Keratinocyte (primary cell): ENCODE results near the gene PCSK6. TPM values are rescaled to one million over a fixed set of nuclear protein-coding genes. Genes with fewer than 3 reads are reported as not detected.

Source experiments
- DNase-seq: peaks from one replicate; pipeline ENCODE4 v3.0.0-alpha.2; 2011; ENCODE audit warnings: low read depth, missing footprints, low spot score
- FAIRE-seq: peaks from 2 replicates; lab custom pipeline; 2011; peaks lifted over from hg19 to GRCh38; lab: Jason Lieb, UNC
- H2AFZ ChIP-seq: 2 replicates; pipeline ENCODE4 v1.6.0; 2012; ENCODE audit warnings: low read length, control low read depth, inconsistent platforms; ENCODE audit not compliant: control insufficient read depth
- H3K27ac ChIP-seq: 2 replicates; pipeline ENCODE4 v1.5.1; 2011; ENCODE audit warnings: low read length; ENCODE audit not compliant: control insufficient read depth, insufficient read depth
- H3K27me3 ChIP-seq: 3 replicates; pipeline ENCODE4 v1.6.0; 2011; ENCODE audit warnings: low read length; ENCODE audit not compliant: control insufficient read depth, insufficient read depth; ENCODE audit errors: extremely low read depth
- H3K36me3 ChIP-seq, 2 experiments: 2 replicates in 1 of 2; 3 replicates in 1 of 2; pipeline ENCODE4 v1.5.1; 2011; ENCODE audit warnings: low read length in 2 of 2, mild to moderate bottlenecking in 1 of 2; ENCODE audit not compliant: control insufficient read depth in 2 of 2, insufficient read depth in 2 of 2; ENCODE audit errors: extremely low read depth in 1 of 2
- H3K4me1 ChIP-seq: 3 replicates; pipeline ENCODE4 v1.5.1; 2011; ENCODE audit warnings: low read length; ENCODE audit not compliant: control insufficient read depth, insufficient read depth; ENCODE audit errors: extremely low read depth
- H3K4me2 ChIP-seq: 3 replicates; pipeline ENCODE4 v1.6.0; 2011; ENCODE audit warnings: low read depth, low read length; ENCODE audit not compliant: control insufficient read depth, insufficient read depth; ENCODE audit errors: extremely low read depth
- H3K4me3 ChIP-seq, 3 experiments: fragments of 200-600 bp in 1 of 3; sonication (generic) in 1 of 3; 2 replicates in 2 of 3; 3 replicates in 1 of 3; pipeline ENCODE4 v1.5.1; 2011 to 2016; ENCODE audit warnings: low read length in 3 of 3, mild to moderate bottlenecking in 3 of 3, control low read depth in 2 of 3, inconsistent platforms in 1 of 3, low read depth in 1 of 3, mixed read lengths in 1 of 3, mixed run types in 1 of 3, moderate library complexity in 1 of 3; ENCODE audit not compliant: control insufficient read depth in 2 of 3, insufficient read depth in 2 of 3; ENCODE audit errors: extremely low read depth in 1 of 3
- H3K79me2 ChIP-seq: 2 replicates; pipeline ENCODE4 v1.6.0; 2012; ENCODE audit warnings: low read length; ENCODE audit not compliant: control insufficient read depth, insufficient read depth
- H3K9ac ChIP-seq: 3 replicates; pipeline ENCODE4 v1.6.0; 2011; ENCODE audit warnings: low read length; ENCODE audit not compliant: control insufficient read depth, insufficient read depth; ENCODE audit errors: extremely low read depth
- H3K9me1 ChIP-seq: 3 replicates; pipeline ENCODE4 v1.6.0; 2011; ENCODE audit warnings: low read length; ENCODE audit not compliant: control insufficient read depth, insufficient read depth; ENCODE audit errors: extremely low read depth
- H3K9me3 ChIP-seq: 2 replicates; pipeline ENCODE4 v1.5.1; 2012; ENCODE audit warnings: low read depth, low read length; ENCODE audit not compliant: control insufficient read depth
- H4K20me1 ChIP-seq: 3 replicates; pipeline ENCODE4 v1.6.0; 2011; ENCODE audit warnings: low read length; ENCODE audit not compliant: control insufficient read depth, insufficient read depth; ENCODE audit errors: extremely low read depth
- CTCF ChIP-seq, 3 experiments: IDR thresholded peaks in 1 of 3; conservative IDR thresholded peaks in 1 of 3; optimal IDR thresholded peaks in 1 of 3; 2 replicates in 2 of 3; 3 replicates in 1 of 3; pipeline versions ENCODE3 to v1.5.1; 2011; ENCODE audit warnings: low read length in 3 of 3, mild to moderate bottlenecking in 3 of 3, moderate library complexity in 2 of 3, control low read depth in 1 of 3, inconsistent platforms in 1 of 3; ENCODE audit not compliant: insufficient read depth in 2 of 3; ENCODE audit errors: extremely low read depth in 1 of 3
- EZH2 ChIP-seq: IDR thresholded peaks from one replicate; pipeline ENCODE4 v1.6.1; 2012; ENCODE audit warnings: inconsistent platforms, mild to moderate bottlenecking, low read length, moderate library complexity
- dilution Hi-C: fragments of 300-500 bp; cut with MboI; formaldehyde crosslinking; loops from one replicate; pipeline ENCODE4 v1.7.0; 2020; ENCODE audit warnings: low sequenced_read_pairs; ENCODE audit not compliant: extremely low pct_ligation_motif_present
- polyA plus RNA-seq, 5 experiments: library from polyadenylated mRNA; depleted of rRNA in 3 of 5; stranded (reverse) in 3 of 5; stranded (forward) in 1 of 5; unstranded in 1 of 5; fragments of >200 nt; gene quantifications; 1 replicate in 1 of 5; 2 replicates in 3 of 5; 3 replicates in 1 of 5; pipeline versions ENCODE4 v1.2.1 to v1.2.3, GENCODE V29; 2011 to 2012; ENCODE audit warnings: missing spikeins in 2 of 5, low read depth in 1 of 5, low replicate concordance in 1 of 5

PCSK6 gene
- polyA plus RNA-seq, 1 donor (not counting 4 experiments of a cell fraction or from before 2014, with no cell fraction given): 3.1 TPM

GRCh38 chr15:101275018-101275417 lies 214.5 kb downstream of the PCSK6 start:
- peaks cover 29 to 45% of the 10 kb centered on the region in 2 experiments for H3K36me3 ChIP-seq
- no peak for FAIRE-seq
- no peaks in the 10 kb centered on the region for H3K9me3 ChIP-seq
- no peak overlapping the region for H3K27ac ChIP-seq
- peaks cover 31% of the 10 kb centered on the region for H3K79me2 ChIP-seq
- H3K9me1 ChIP-seq: no peaks in the 10 kb centered on the region
- no peak overlapping the region for H2AFZ ChIP-seq
- dilution Hi-C loops: no loop called here
- peaks cover 4% of the 10 kb centered on the region for H4K20me1 ChIP-seq
- H3K4me1 ChIP-seq: peaks cover 5% of the 10 kb centered on the region
- no peaks in the 10 kb centered on the region for H3K27me3 ChIP-seq
- TF ChIP-seq EZH2 (no peak), CTCF (optimal IDR thresholded peaks at IDR 0.05 in 1 of 3, IDR thresholded peaks at IDR 0.05 in 1 of 3, conservative IDR thresholded peaks at IDR 0.05 in 1 of 3; ENCODE audit: extremely low read depth in 1 of 3, insufficient read depth in 2 of 3, low read length in 3 of 3) (no peak)
- H3K4me3 ChIP-seq: no peak overlapping the region
- no peak overlapping the region for H3K4me2 ChIP-seq
- H3K9ac ChIP-seq: no peak overlapping the region
- no peak for DNase-seq

GRCh38 chr15:101273534-101273933 lies 216.0 kb downstream of the PCSK6 start:
- H3K9ac ChIP-seq: no peak overlapping the region
- H4K20me1 ChIP-seq: peaks cover 8% of the 10 kb centered on the region
- no peak overlapping the region for H3K27ac ChIP-seq
- no peak for DNase-seq
- dilution Hi-C loops: no loop called here
- no peak overlapping the region for H3K4me3 ChIP-seq
- no peaks in the 10 kb centered on the region for H3K27me3 ChIP-seq
- H3K4me2 ChIP-seq: no peak overlapping the region
- peaks cover 31% of the 10 kb centered on the region for H3K79me2 ChIP-seq
- no peak for TF ChIP-seq CTCF (optimal IDR thresholded peaks at IDR 0.05 in 1 of 3, IDR thresholded peaks at IDR 0.05 in 1 of 3, conservative IDR thresholded peaks at IDR 0.05 in 1 of 3; ENCODE audit: extremely low read depth in 1 of 3, insufficient read depth in 2 of 3, low read length in 3 of 3)
- no peak for TF ChIP-seq EZH2
- no peaks in the 10 kb centered on the region for H3K9me1 ChIP-seq
- FAIRE-seq: no peak
- H3K4me1 ChIP-seq: peaks cover 5% of the 10 kb centered on the region
- peaks cover 29 to 57% of the 10 kb centered on the region in 2 experiments for H3K36me3 ChIP-seq
- H3K9me3 ChIP-seq: no peaks in the 10 kb centered on the region
- H2AFZ ChIP-seq: no peak overlapping the region
